Renal cortex interstitium (tissue), 11 donors: Measurements from ENCODE around the gene CHRNA4. TPM values are rescaled to one million over a fixed set of nuclear protein-coding genes. Genes with fewer than 3 reads are reported as not detected.

ENCODE experiments used
- DNase-seq, 11 donors: peaks; one replicate each; pipeline ENCODE4 v3.0.0-alpha.2; 2013; ENCODE audit warnings: low read depth in 9 of 11, low spot score in 4 of 11; ENCODE audit errors: extremely low read depth in 1 of 11
- polyA plus RNA-seq, 3 donors: library from polyadenylated mRNA; unstranded; fragments of 120-200 nt; gene quantifications; one replicate each; pipeline ENCODE4 v1.2.1, GENCODE V29; 2013; ENCODE audit not compliant: insufficient read length in 3 of 3

The CHRNA4 gene
- polyA plus RNA-seq, 3 donors: 9.5 to 37.9 (median 11.4) TPM

DNA sequence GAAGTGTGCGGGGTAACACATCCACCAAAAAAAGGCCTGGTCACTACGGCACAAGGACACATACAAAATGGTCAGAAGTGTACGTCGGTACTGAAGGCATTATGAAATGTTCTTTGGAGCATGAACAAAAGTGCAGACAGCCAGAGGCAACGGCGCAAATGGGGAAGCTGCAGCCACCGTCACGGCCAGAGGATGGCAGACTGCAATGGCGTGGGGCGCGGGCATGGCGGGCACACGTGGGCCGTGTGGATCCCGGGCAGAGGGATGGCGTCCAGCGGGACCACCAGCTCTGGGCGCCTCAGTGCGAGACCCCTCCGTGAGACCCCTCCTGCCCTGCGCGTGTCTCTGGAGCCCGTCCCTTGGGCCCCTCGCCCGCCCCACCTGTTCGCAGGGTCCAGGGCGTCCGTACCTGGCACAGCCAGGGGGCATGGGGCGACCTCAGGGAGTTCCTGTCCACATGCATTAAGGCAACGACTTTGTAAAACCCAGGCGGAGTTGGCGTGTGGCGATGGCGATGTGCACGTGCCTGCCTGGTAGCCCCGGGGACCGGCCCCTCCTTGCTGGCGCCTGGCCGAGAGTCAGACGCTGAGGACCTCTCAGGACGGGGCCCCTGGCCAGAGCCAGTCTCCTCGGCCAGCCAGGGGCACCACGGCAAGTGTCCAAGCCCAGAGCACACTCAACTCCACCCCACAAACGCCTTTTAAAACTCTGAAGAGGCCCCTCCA lies 39.5 kb upstream of the CHRNA4 start:
- DNase-seq: no peak

DNA sequence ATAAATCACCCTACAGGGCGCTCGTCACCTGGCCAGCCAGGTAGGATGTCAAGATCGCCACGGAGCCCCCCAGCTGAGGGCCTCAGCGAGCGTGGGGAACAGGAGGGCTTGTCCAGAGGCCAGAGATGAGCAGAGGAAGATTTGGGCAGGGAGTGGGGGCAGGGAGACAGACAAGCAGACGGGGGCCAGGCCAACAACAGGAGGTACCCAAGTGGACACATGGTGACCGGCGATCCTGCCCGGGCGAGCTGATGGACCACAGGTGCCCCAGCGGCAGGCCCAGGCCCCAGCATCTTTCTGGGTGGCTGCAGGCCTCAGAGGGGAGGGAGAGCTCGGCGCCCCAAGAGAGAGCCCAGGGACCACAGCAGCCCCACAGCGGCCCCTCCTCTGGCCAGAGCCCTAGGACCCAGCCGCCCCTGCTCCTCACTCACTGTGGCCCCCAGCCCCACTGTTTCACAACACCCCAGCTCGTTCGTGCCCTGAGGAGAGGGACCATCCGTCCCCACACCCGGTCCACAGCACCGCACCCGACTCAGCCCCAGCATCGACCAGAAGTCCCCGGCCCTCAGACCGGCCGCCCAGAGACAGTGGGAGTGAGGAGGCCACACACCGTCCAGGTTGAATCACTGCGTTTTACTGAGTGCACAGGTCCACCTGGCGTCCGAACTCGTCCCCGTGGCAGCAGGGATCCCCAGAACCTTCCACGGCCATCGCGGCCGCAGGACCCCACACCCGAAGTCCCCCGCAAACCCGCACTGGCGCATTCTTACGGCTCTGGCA lies 38.6 kb upstream of the CHRNA4 start:
- no peak for DNase-seq

DNA sequence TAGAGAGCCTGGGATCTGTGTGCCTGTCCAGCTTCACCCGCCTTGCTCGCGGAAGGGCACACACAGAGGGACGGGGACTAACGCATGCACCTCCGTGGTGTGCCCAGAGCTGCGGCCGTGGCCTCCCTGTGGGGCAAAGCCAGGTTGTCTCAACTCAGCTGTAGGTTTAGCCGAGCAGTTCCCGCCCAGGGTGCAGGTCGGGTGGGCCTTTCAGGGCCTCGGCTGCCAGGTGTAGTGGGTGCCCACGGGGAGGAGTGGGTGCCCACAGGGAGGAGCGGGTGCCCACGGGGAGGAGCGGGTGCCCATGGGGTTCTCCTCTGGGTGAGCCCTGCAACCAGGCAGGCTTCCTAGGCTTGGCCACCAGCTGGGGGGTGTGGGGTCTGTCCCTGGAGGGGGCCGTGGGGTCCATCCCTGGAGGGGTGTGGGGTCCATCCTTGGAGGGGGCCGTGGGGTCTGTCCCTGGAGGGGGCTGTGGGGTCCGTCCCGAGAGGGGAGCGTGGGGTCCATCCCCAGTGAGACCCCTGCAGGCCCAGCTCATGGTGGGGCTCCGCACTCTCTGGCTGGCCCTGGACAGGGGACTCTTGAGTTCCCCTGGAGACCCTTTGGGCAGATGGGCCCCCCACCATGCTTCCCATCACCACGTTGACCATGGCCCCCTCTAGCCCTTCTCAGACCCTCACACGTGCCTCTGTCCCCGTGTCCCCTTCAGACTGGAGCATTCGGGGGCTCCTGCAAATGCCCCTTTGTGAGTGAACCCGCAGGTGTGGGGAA lies 37.8 kb upstream of the CHRNA4 start:
- DNase-seq: no peak

DNA sequence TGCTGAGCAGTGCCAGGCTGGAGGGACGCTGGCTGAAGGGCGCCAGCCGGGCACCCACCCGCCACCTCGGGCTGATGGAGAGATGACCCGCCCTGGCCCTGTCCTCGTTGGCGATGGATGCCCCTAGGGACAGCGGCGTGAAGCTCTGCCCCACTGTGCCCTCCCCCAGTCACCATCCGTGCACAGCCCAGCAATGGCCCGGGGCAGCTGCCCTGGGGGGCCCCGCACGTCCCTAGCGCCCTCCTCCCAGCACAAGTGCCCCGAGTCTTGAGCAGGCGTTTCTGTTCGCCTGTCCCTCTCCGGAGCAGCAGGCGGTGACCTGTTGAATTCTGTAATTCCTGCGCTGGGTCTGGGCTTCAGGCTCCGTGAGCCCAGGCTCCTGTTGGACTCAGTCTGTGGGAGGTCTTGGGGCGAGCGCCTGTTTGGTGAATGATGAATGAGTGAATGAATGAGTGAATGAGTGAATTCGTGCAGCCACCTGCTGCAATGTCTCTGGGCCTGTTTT lies 36.8 kb upstream of the CHRNA4 start:
- no peak for DNase-seq

DNA sequence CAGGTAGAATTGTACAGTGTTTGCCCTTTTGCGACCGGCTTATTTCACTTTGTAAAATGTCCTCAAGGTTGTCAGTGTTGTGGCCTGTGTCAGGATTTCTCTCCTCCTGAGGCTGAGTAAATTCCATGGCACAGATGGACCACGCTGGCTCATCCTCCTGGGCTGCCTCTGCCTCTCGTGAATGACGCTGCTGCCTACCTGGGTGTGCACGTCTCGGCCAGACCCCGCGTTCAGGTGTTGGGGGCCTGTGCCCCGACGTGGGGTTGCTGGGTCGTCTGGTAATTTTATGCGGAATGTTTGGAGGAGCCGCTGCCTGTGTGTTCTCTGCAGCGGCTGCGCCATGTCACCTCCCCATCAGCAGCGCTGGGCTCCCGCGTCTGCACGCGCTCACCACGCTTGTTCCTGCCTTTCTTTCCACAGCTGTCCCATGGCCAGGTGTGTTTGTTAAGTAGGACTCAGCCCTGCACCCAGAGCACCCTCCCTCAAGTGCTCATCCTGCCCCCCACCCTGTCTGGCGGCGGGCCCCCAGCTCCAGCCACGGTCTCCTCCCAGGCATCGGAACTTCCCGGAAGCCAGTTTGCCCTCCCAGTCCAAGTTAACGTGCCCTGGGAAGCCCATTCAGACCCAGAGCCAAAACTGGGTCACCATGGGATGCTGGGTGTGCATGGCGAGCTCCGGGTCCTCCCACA lies 36.1 kb upstream of the CHRNA4 start:
- DNase-seq: no peak

DNA sequence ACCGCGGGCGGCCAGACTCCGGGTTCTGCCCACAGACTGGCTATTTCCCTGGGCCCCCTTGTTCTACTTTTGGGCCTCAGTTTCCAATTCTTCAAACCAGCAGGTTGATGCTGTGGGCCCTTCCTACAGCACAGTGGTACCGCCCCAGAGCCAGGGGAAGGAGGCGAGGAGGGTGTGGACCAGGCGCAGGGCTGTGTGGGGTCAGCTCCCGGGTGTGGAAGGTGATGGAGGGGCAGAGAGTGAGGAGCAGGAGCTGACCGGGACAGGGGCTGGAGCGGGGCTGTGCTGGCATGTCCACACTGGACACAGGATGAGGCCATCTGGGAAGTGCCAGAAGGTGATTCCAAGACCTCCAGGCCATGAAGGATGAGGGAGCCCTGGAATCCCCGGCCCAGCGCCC lies 35.2 kb upstream of the CHRNA4 start:
- no peak for DNase-seq

DNA sequence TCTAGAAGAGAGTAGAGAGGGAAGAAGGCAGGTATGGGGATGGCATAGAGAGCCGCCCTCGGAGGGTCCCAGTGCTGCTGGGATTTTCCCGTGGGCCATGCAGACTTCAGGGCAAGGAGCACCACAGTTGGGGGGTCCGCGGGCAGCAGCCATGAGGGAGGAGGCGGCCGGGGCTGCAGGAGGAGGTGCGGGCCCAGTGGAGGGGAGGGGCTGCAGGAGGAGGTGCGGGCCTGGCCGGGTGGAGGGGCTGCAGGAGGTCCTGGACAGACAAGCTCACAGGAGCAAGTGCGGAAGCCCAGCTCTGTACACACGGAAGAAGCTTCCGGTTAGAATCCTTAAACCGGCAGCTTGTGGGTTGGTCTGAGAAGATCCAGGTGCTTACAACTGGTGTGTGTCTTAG lies 34.6 kb upstream of the CHRNA4 start:
- no peak for DNase-seq

DNA sequence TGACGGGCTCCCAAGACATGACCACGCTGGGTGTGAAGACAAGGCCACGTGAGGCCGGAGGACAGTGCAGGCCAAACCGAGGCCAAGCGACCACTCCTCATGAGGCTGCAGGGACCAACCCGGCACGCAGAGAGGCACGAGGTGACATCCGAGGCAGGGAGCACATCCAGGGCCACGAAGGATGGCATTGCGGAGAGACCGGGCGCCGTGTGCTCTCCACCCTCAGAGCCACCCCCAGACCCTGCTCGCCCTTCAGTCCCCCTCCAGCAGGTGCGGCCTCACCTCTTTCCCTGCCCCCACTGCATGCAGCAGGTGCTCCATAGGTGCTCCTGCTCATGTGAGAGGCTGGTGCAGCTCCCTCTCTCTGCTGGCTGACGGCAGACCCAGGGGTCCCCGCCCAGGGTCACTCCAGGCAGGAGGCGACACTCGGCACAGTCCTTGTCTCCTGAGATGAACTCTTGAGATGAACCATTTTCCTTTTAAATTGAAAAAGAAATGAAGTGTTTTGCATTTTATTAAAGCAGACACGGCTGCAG lies 33.8 kb upstream of the CHRNA4 start:
- no peak for DNase-seq

DNA sequence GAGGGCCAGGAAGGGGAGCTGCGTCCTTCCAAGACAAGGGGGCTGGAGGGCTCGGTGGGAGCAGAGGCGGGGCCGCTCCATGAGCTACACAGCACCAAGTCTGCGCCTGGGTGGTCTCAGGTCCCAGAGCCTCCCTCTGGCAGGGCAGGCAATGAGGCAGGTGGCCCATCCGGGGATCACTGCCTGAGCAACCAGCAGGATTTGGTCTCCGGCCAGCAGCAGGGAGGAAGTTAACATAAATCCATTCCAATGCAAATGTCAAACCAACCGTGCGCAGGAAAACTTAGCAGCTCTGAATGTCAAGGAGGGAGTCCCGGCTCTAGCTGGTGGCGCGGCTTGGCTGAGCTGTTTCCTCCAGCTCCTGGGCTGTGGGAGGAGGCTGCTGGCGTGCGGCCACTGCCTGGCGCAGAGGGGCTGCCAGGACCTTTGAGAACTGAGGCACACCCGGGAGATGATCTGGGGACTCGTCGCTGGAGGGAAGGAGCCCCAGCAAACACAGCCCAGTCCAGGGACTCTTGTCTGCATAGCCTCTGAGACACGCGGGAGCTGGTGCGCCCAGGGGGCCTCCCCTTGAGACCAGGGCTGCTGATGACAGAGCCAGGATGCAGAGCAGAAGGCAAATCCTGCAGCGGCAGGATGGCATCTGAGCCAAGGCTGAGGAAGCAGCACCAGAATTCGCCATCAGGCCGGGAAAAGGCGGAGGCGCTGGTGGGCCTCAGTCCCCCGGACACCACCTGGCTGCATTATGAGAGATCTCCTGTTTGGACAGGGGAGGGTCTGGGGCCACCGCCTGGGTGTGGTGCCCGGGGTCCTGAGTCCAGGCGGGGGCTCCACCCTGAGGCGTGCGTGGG lies 33.1 kb upstream of the CHRNA4 start:
- DNase-seq: peak; percentile 60 to 87 (median 79)

DNA sequence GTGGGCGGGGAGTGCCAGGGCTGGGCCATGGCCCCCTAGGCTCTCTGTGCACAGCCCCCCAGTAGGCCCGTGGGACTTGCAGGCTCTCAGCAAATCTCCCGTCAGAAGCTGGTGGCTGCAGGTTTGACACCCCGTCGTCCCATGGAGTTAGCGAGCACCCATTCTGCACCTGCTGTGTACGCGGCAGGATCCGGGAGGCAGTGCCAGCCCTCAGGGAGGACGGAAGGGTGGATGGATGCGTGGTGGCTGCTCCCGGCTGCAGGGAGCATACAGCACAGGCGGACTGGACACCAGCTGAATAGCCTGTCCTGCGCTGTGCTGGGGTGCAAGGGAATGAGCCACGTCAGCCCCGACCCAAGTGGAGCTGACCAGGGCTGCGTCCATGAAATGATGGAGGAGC lies 32.4 kb upstream of the CHRNA4 start:
- DNase-seq: no peak

DNA sequence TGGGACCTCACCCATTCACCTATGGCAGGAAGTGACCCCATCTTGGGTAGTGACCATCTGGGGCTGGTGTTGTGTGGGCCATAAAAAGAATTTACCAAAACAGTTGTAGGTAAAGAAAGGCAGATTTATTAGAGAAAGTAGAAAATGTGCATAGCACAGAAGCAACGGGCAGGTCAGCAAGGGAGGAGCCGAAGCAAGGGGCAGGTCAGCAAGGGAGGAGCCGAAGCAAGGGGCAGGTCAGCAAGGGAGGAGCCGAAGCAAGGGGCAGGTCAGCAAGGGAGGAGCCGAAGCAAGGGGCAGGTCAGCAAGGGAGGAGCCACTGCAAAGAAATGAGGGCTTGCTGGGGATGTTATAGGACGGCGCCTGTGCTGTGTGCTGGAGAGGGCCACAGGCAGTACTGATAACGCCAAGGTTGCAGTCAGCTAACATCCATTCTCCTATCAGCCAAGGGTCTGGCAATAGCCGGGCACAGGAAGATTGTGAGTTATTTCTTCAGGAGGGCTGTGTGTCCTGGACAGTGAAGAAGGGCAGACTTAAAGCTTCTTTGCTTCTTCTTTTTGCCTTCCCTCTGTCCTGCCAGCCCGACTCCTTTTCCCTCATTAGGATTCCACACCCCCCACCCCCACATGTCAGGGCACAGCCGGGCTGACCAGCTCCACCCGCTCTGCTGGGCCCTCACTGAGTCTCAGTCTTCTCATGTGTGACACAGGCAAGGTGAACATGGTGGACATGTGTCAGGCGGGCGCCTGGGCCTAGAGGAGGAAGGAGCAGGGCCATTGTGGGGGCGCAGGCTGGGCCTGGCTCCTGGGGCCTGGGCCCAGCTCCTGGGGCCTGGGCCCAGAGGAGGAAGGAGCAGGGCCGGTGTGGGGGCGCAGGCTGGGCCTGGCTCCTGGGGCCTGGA lies 31.6 kb upstream of the CHRNA4 start:
- DNase-seq: no peak

DNA sequence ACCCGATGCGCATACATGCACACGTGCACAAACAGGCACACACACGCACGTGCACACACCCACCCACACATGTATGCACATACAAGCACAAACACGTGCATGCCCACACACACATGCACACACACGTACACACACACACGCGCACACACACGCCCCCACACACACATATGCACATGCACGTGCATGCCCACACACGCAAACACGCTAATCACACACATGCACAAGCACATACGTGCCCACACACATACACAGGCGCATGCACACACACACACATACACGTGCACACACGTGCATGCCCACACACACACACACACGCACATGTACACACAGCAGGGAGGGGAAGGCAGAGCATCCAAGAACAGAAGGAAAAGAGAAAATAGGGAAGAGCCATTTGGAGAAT lies 26.8 kb upstream of the CHRNA4 start:
- DNase-seq: no peak

DNA sequence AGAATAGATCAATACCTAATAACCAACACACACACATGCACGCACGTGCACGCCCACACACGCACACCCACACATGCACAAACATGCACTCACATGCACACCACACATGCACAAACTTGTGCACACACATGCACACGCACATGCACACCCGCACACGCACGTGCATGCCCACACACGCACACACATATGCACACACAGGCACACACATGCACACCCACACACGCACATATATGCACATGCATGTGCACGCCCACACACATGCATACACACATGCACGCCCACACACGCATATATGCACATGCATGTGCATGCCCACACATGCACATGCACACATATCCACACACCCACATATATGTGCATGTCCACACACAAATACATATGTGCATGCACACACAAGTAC lies 26.2 kb upstream of the CHRNA4 start:
- DNase-seq: no peak

DNA sequence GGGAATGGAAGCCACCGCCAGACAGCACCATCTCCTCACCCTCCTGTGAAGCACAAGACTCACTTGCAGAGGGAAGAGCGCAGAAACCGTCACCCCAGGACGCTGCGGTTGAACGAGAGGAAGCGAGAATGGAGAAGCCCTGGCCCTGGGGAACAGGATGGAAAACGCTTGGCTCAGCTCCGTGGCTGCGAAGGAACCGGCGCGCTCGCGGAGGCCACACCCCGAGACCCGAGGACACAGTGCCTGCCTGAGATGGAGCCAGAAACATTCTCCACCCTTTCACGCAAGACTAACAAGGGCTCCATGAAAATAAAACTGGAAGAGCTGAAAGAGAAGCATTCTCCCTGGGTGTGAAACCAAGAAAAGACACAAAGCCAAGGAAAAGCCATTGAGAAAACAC lies 25.3 kb upstream of the CHRNA4 start:
- DNase-seq: no peak

DNA sequence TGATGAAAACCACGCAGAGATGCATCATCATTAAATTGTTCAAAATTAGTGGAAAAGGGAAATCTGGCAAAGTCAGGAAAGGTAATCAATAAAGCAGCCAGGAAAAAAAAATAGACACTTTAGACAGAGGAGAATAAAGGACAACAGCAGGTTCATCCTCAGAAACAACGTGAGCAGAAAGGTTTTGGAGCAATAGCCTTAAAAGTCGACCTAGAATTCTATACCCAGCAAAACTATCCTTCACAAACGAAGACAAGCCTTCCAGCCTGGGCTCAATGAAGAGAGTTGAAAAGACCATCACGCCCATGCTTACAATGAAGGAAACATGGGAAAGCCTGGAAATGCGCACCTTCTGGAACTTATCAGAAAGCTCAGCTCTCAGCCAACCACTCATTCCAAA lies 24.7 kb upstream of the CHRNA4 start:
- no peak for DNase-seq

DNA sequence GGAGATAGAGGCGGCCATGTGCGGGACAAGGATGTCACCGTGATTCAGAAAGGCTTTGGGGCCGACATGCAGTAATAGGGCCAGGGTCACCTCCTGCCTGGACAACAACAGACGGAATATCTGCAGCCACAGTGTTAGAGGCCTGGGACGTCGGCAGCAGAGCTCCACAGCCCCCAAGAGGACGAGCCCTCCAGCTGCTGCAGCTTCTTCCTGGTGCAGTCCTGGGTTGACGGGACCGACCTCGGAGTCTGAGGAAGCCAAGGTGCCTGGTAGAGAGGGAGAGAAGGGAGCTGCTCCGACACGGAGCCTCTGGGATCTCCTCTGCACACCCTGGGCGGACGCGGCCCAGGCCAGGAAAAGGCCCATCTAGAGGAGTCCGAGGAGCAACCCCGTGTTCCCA lies 23.2 kb upstream of the CHRNA4 start:
- no peak for DNase-seq

DNA sequence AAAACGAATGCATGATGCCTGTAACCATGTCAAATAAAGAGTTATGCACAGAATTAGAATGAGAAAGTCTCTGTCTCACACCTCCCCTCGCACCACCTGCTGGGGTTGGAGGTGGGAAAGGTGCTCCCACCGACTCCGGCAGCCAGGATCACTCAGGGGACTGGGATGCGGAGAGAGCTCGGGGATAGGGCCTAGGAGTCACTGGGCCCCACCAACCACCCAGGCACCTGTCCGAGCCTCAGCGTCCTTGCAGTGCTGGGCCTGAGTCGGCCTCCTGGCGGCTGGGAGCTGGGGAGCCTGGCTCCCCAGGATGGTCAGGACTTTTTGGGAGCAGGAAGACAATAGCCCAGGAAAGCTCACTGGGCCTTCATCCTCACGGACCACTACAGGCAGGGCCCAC lies 22.4 kb upstream of the CHRNA4 start:
- DNase-seq: no peak
